ENCODE data around the gene RERG. TPM values are rescaled to one million over a fixed set of nuclear protein-coding genes. Genes with fewer than 3 reads are reported as not detected.
A peak's percentile ranks its signal among the peaks of the same experiment; 100 is the strongest.

The RERG gene
- total RNA-seq, 1 experiment from 2014 or later = 0.50 TPM

- Histone ChIP-seq H3K36me3 (ENCODE audit: low read depth) (no peaks in the 10 kb centered on the region), H2AFZ (no peak overlapping the region), H3K9me3 (ENCODE audit: insufficient read depth, low read depth) (no peaks in the 10 kb centered on the region), H4K20me1 (ENCODE audit: insufficient read depth) (no peaks in the 10 kb centered on the region), H3K4me2 (no peak overlapping the region), H3K9me2 (ENCODE audit: insufficient read depth) (no peaks in the 10 kb centered on the region), H3K27me3 (ENCODE audit: insufficient read depth, low read depth) (no peaks in the 10 kb centered on the region), H3K4me1 (replicated peaks; ENCODE audit: insufficient read depth) (0 out of 2 replicates have a peak, but pooled peaks cover 7% of the 10 kb centered on the region), H3K79me2 (ENCODE audit: low read depth) (no peaks in the 10 kb centered on the region), H3K27ac (no peak overlapping the region), H3F3A (ENCODE audit: insufficient read depth, low read depth) (no peaks in the 10 kb centered on the region), H3K4me3 (no peak overlapping the region)
- intact Hi-C loops (cut with micrococcal nuclease; ENCODE audit: unreplicated experiment) = no loop called here
- no peak for TF ChIP-seq CTCF (conservative IDR thresholded peaks at IDR 0.05)
- no peak for TF ChIP-seq EZH2 (IDR thresholded peaks at IDR 0.05; ENCODE audit: low read depth)
- ChIA-PET POLR2A (ENCODE audit: unreplicated experiment) (interaction anchor here (0.5 kb wide), 1 partner anchor 1400 kb away, joined by 3 read pairs; no protein-coding TSS in a partner anchor), CTCF (interaction anchor here (0.6 kb wide), 1 partner anchor 206 kb away, joined by 3 read pairs; no protein-coding TSS in a partner anchor)
- DNase-seq = no peak
- no TSS peak for BruUV-seq (replicated peaks)
These were observed 8.3 kb downstream of the RERG start for GRCh38 chr12:15212930-15213329.

GRCh38 chr12:15209782-15210181 is 11.4 kb downstream of the RERG start:
- Histone ChIP-seq H3K4me1 (replicated peaks; ENCODE audit: insufficient read depth) (no peaks in the 10 kb centered on the region), H3K79me2 (ENCODE audit: low read depth) (no peaks in the 10 kb centered on the region), H3K9me3 (ENCODE audit: insufficient read depth, low read depth) (no peaks in the 10 kb centered on the region), H3K27ac (no peak overlapping the region), H3K36me3 (ENCODE audit: low read depth) (no peaks in the 10 kb centered on the region), H3K9me2 (ENCODE audit: insufficient read depth) (no peaks in the 10 kb centered on the region), H3K4me3 (no peak overlapping the region), H2AFZ (no peak overlapping the region), H3K27me3 (ENCODE audit: insufficient read depth, low read depth) (no peaks in the 10 kb centered on the region), H3K4me2 (no peak overlapping the region), H3F3A (ENCODE audit: insufficient read depth, low read depth) (no peaks in the 10 kb centered on the region), H4K20me1 (ENCODE audit: insufficient read depth) (no peaks in the 10 kb centered on the region)
- intact Hi-C loops (cut with micrococcal nuclease; ENCODE audit: unreplicated experiment) = no loop called here
- TF ChIP-seq CTCF (conservative IDR thresholded peaks at IDR 0.05) = no peak
- TF ChIP-seq EZH2 (IDR thresholded peaks at IDR 0.05; ENCODE audit: low read depth) = no peak
- peak in 1 of 2 experiments; percentile 57 for DNase-seq
- ChIA-PET CTCF (interaction anchor here (0.5 to 1.4 kb wide), 3 partner anchors 10 to 226 kb away, joined by 3 to 9 read pairs (median 4); partner anchors contain the start of gene RERG), POLR2A (ENCODE audit: unreplicated experiment) (no interaction called here)
- no TSS peak for BruUV-seq (replicated peaks)

- CTCF ChIA-PET = interaction anchor here (0.7 to 1.4 kb wide), 2 partner anchors 12 to 769 kb away, joined by 4 to 5 read pairs; partner anchors contain the start of gene RERG
These were observed 12.2 kb downstream of the RERG start for GRCh38 chr12:15208871-15209656.

More at GRCh38 chr12:15208871-15209656, 12.2 kb downstream of the RERG start:
- Histone ChIP-seq H2AFZ (no peak overlapping the region), H3K4me1 (replicated peaks; ENCODE audit: insufficient read depth) (no peaks in the 10 kb centered on the region), H3K4me2 (no peak overlapping the region), H3K9me3 (ENCODE audit: insufficient read depth, low read depth) (0 out of 2 replicates have a peak, but pooled peaks cover under 1% of the 10 kb centered on the region), H3K36me3 (ENCODE audit: low read depth) (no peaks in the 10 kb centered on the region), H3F3A (ENCODE audit: insufficient read depth, low read depth) (no peaks in the 10 kb centered on the region), H3K27me3 (ENCODE audit: insufficient read depth, low read depth) (no peaks in the 10 kb centered on the region), H3K4me3 (no peak overlapping the region), H3K9me2 (ENCODE audit: insufficient read depth) (no peaks in the 10 kb centered on the region), H3K27ac (no peak overlapping the region), H3K79me2 (ENCODE audit: low read depth) (no peaks in the 10 kb centered on the region), H4K20me1 (ENCODE audit: insufficient read depth) (no peaks in the 10 kb centered on the region)
- POLR2A ChIA-PET (ENCODE audit: unreplicated experiment) = no interaction called here
- no TSS peak for BruUV-seq (replicated peaks)
- DNase-seq = no peak
- intact Hi-C loops (cut with micrococcal nuclease; ENCODE audit: unreplicated experiment) = no loop called here
- TF ChIP-seq EZH2 (IDR thresholded peaks at IDR 0.05; ENCODE audit: low read depth) (no peak), CTCF (conservative IDR thresholded peaks at IDR 0.05) (no peak)

Measured in PC-9 (cell line).